Smooth muscle cell (in vitro differentiated cells): ENCODE results near the gene ACTR10. TPM values are rescaled to one million over a fixed set of nuclear protein-coding genes. Genes with fewer than 3 reads are reported as not detected.

ENCODE experiments used
- DNase-seq: peaks from one replicate; lab custom pipeline; 2025; ENCODE audit not compliant: unreplicated experiment; lab: John Stamatoyannopoulos, UW
- H2AFZ ChIP-seq: fragments of 200-600 bp; sonication (generic); 2 replicates; pipeline ENCODE4 v1.6.0; 2016; ENCODE audit warnings: antibody characterized with exemption, low read depth, mild to moderate bottlenecking
- H3F3A ChIP-seq: fragments of 200-600 bp; sonication (generic); 2 replicates; pipeline ENCODE4 v1.6.0; 2017; ENCODE audit warnings: antibody characterized with exemption, low read depth
- H3K27ac ChIP-seq: fragments of 200-600 bp; sonication (generic); 2 replicates; pipeline ENCODE4 v1.5.1; 2016; ENCODE audit warnings: low read depth, mild to moderate bottlenecking
- H3K27me3 ChIP-seq: fragments of 200-600 bp; sonication (generic); 2 replicates; pipeline ENCODE4 v1.6.1; 2016; ENCODE audit warnings: low read depth, mild to moderate bottlenecking
- H3K36me3 ChIP-seq: fragments of 200-600 bp; sonication (generic); 2 replicates; pipeline ENCODE4 v1.5.1; 2016; ENCODE audit warnings: low read depth
- H3K4me1 ChIP-seq: fragments of 200-600 bp; sonication (generic); 2 replicates; pipeline ENCODE4 v1.5.1; 2016; ENCODE audit warnings: low read depth
- H3K4me2 ChIP-seq: fragments of 200-600 bp; sonication (generic); 2 replicates; pipeline ENCODE4 v1.6.0; 2016; ENCODE audit warnings: mild to moderate bottlenecking
- H3K4me3 ChIP-seq: fragments of 200-600 bp; sonication (generic); 2 replicates; pipeline ENCODE4 v1.5.1; 2016; ENCODE audit warnings: mild to moderate bottlenecking
- H3K79me2 ChIP-seq: fragments of 200-600 bp; sonication (generic); 2 replicates; pipeline ENCODE4 v1.6.0; 2016; ENCODE audit warnings: low read depth, mild to moderate bottlenecking
- H3K9ac ChIP-seq: fragments of 200-600 bp; sonication (generic); 2 replicates; pipeline ENCODE4 v1.6.0; 2016; ENCODE audit warnings: low read depth
- H3K9me3 ChIP-seq: fragments of 200-600 bp; sonication (generic); replicated peaks from 2 replicates; pipeline ENCODE4 v1.5.1; 2016; ENCODE audit warnings: low read depth
- H4K20me1 ChIP-seq: fragments of 200-600 bp; sonication (generic); 2 replicates; pipeline ENCODE4 v1.6.0; 2016; ENCODE audit warnings: low read depth
- WGBS: methylation state at CpG from one replicate; pipeline ENCODE4 v1.1.7; 2016; ENCODE audit warnings: low lambda C conversion rate; 5-methylcytosine and 5-hydroxymethylcytosine counted together
- polyA plus RNA-seq: library from polyadenylated mRNA; unstranded; fragments of >200 nt; fragmentation: Nextera tagmentation; extraction: Ambion mirVana; gene quantifications from 2 replicates; pipeline ENCODE4 v1.2.1, GENCODE V29; 2016
- total RNA-seq: library from RNA; depleted of rRNA; stranded (reverse); fragments of >200 nt; gene quantifications from 2 replicates; pipeline ENCODE4 v1.2.3, GENCODE V29; 2014
- TF ChIP-seq, protein P1 (sequence below): fragments of 200-600 bp; sonication (generic); IDR thresholded peaks from 2 replicates; pipeline ENCODE4 v1.5.1; 2017; ENCODE audit warnings: borderline replicate concordance, mild to moderate bottlenecking, antibody characterized with exemption; ENCODE audit not compliant: insufficient read depth, poor library complexity, severe bottlenecking

ACTR10 gene
- total and polyA plus RNA-seq, 2 experiments from 2014 or later: 131 to 149 TPM

DNA sequence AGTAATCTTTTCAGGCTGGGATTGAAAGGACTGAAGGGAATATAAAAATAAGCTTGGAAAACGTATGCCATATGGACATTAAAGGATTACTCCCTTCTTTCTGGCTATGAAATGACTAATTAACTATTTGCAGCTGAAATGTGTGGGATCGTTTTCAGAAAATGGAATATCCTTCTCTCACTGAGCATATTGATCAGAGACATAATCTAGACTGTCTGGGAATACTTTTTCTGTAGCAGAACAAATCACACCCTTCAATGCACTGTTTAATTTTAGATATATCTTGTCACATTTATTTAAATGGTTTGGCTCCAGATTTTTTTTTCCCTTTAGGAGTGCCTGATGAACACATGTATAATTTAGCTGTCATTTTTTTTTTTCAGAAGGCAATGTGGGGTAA lies 10.8 kb upstream of the ACTR10 start:
- Histone ChIP-seq H3K4me1 (no peaks in the 10 kb centered on the region), H2AFZ (no peak overlapping the region), H3K4me2 (no peak overlapping the region), H3K36me3 (no peaks in the 10 kb centered on the region), H3K79me2 (no peaks in the 10 kb centered on the region), H3K9me3 (no peaks in the 10 kb centered on the region), H3K27me3 (peaks cover 7% of the 10 kb centered on the region), H3K4me3 (no peak overlapping the region), H3K9ac (no peak overlapping the region), H4K20me1 (no peaks in the 10 kb centered on the region), H3F3A (no peaks in the 10 kb centered on the region), H3K27ac (no peak overlapping the region)
- WGBS: 68% methylated on average over 2 of the region's 2 CpGs
- no peak for DNase-seq
- TF ChIP-seq, protein P1, sequence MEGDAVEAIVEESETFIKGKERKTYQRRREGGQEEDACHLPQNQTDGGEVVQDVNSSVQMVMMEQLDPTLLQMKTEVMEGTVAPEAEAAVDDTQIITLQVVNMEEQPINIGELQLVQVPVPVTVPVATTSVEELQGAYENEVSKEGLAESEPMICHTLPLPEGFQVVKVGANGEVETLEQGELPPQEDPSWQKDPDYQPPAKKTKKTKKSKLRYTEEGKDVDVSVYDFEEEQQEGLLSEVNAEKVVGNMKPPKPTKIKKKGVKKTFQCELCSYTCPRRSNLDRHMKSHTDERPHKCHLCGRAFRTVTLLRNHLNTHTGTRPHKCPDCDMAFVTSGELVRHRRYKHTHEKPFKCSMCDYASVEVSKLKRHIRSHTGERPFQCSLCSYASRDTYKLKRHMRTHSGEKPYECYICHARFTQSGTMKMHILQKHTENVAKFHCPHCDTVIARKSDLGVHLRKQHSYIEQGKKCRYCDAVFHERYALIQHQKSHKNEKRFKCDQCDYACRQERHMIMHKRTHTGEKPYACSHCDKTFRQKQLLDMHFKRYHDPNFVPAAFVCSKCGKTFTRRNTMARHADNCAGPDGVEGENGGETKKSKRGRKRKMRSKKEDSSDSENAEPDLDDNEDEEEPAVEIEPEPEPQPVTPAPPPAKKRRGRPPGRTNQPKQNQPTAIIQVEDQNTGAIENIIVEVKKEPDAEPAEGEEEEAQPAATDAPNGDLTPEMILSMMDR: no peak

DNA sequence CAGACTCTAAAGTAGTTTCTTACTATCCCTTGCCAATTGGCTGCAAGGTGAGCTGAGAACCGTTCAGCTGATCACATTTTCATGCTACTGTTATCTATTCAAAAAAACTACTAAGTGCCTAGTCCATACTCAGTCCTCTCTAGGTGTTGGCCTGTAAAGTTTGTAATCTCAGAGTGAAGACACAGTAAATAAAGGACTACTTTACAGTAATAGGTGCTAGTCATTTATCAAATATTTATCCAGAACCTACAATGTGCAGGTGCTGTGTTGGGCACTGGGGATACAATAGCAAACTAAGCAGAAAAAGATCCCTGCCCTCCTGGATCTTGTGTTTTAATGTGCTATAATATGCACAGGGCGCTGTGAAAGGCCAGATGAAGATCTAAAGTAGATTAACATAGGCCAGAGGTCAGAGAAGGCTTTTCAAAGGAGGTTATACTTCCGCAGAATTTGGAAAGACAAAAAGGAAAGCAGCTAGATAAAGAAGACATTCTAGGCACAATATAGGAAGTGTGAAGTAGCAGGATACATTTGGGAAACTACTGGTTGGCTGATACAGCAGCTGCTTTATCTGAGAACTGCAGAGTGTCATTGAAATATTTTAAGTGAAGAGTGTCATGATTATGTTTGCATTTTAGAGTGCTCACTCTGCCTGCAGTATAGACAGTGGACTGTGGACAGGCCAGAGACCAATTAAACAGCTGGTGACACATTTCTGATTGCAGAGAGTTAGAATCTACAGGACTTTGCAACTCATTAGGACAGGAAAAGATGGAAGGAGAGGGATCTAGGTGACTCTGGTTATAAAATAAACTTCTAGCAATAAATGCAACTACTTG lies 8.0 kb upstream of the ACTR10 start:
- Histone ChIP-seq H3K4me2 (no peak overlapping the region), H3F3A (no peaks in the 10 kb centered on the region), H3K27ac (no peak overlapping the region), H3K79me2 (no peaks in the 10 kb centered on the region), H3K36me3 (no peaks in the 10 kb centered on the region), H4K20me1 (no peaks in the 10 kb centered on the region), H3K4me3 (no peak overlapping the region), H3K9ac (no peak overlapping the region), H3K4me1 (no peaks in the 10 kb centered on the region), H3K27me3 (no peaks in the 10 kb centered on the region), H2AFZ (no peak overlapping the region), H3K9me3 (no peaks in the 10 kb centered on the region)
- 77% methylated on average over 3 of the region's 3 CpGs for WGBS
- TF ChIP-seq, protein P1: no peak
- no peak for DNase-seq

DNA sequence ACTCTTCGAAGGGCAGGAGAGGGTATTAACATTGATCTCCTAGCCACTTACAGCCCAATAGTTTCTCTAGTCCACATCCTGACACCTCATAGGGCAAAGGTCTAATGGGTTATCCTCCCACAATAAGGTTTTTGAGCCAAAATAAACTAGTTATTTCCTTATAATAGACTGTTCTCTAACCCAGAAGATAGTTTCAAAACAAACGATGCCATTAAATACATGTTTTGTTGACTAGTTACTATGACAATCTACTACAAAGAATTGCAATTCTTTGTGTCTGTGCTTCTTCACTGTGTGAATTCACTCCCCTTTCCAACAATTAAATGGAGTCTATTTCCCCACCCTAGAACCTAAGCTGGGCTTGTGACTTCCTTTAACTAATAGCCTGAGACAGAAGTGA lies 6.4 kb upstream of the ACTR10 start:
- no peak overlapping the region for H2AFZ ChIP-seq
- H3K27me3 ChIP-seq: no peaks in the 10 kb centered on the region
- no peak overlapping the region for H3K4me3 ChIP-seq
- no peak overlapping the region for H3K4me2 ChIP-seq
- H3K36me3 ChIP-seq: no peaks in the 10 kb centered on the region
- 83% methylated on average over 2 of the region's 2 CpGs for WGBS
- H3K27ac ChIP-seq: no peak overlapping the region
- no peaks in the 10 kb centered on the region for H3K9me3 ChIP-seq
- TF ChIP-seq, protein P1: no peak
- H4K20me1 ChIP-seq: no peaks in the 10 kb centered on the region
- no peaks in the 10 kb centered on the region for H3K79me2 ChIP-seq
- H3K9ac ChIP-seq: no peak overlapping the region
- no peaks in the 10 kb centered on the region for H3K4me1 ChIP-seq
- no peak for DNase-seq
- no peaks in the 10 kb centered on the region for H3F3A ChIP-seq

DNA sequence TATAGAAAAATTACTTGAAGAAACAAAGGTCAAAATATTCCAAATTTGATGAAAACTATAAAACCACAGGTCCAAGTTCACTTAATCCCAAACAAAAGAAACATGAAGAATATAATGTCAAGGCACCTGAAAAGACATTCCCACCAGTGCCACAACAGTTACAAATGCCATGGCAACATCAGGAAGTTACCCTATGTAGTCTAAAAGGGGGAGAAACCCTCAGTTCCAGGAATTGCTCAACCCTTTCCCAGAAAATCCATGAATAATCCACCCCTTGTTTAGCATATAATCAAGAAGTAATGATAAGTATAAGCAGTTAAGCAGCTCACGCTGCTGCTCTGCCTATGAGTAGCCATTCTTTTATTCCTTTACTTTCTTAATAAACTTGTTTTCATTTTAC lies 3.8 kb upstream of the ACTR10 start:
- no peaks in the 10 kb centered on the region for H4K20me1 ChIP-seq
- WGBS: 84% methylated on average over 1 of the region's 1 CpG
- no peak overlapping the region for H3K4me2 ChIP-seq
- H2AFZ ChIP-seq: no peak overlapping the region
- H3F3A ChIP-seq: no peaks in the 10 kb centered on the region
- no peaks in the 10 kb centered on the region for H3K36me3 ChIP-seq
- TF ChIP-seq, protein P1: no peak
- no peak overlapping the region for H3K9ac ChIP-seq
- no peak for DNase-seq
- peaks cover 18% of the 10 kb centered on the region for H3K79me2 ChIP-seq
- no peaks in the 10 kb centered on the region for H3K27me3 ChIP-seq
- H3K27ac ChIP-seq: no peak overlapping the region
- no peak overlapping the region for H3K4me3 ChIP-seq
- H3K9me3 ChIP-seq: no peaks in the 10 kb centered on the region
- peaks cover 12% of the 10 kb centered on the region for H3K4me1 ChIP-seq
